ENCODE results near the gene NHSL1.

NHSL1 gene

GRCh38 chr6:138540468-138540867, 41.2 kb upstream of the NHSL1 start:
- Histone ChIP-seq H3K36me3 (replicated peaks; ENCODE audit: insufficient read depth, low read length) (no peaks in the 10 kb centered on the region), H3K9me2 (replicated peaks; ENCODE audit: insufficient read depth, low read length) (no peaks in the 10 kb centered on the region), H3K79me2 (ENCODE audit: low read length) (no peaks in the 10 kb centered on the region), H3K9ac (ENCODE audit: low read length) (no peak overlapping the region), H3K27ac (ENCODE audit: low read length) (no peak overlapping the region), H3K9me3 (replicated peaks; ENCODE audit: insufficient read depth, low read length) (no peaks in the 10 kb centered on the region), H3K4me1 (ENCODE audit: low read length) (no peaks in the 10 kb centered on the region), H4K20me1 (ENCODE audit: insufficient read depth, low read length) (no peaks in the 10 kb centered on the region), H3F3A (ENCODE audit: insufficient read depth, low read length) (no peaks in the 10 kb centered on the region), H2AFZ (ENCODE audit: low read length) (no peak overlapping the region), H3K27me3 (replicated peaks; ENCODE audit: insufficient read depth, low read length) (no peaks in the 10 kb centered on the region), H3K4me2 (ENCODE audit: low read depth, low read length) (no peak overlapping the region), H3K4me3 (ENCODE audit: low read length) (no peak overlapping the region)
- TF ChIP-seq CTCF (IDR thresholded peaks at IDR 0.05; ENCODE audit: low read length) (no peak), EZH2phosphoT487 (IDR thresholded peaks at IDR 0.05; ENCODE audit: low read length) (no peak), EZH2 (optimal IDR thresholded peaks at IDR 0.05; ENCODE audit: low read depth, low read length) (no peak)
- DNase-seq, result no peak

GRCh38 chr6:138539876-138540275, 40.6 kb upstream of the NHSL1 start:
- no peak overlapping the region for H3K27ac ChIP-seq (ENCODE audit: low read length)
- no peaks in the 10 kb centered on the region for H3K4me1 ChIP-seq (ENCODE audit: low read length)

GRCh38 chr6:138538390-138539031, 39.2 kb upstream of the NHSL1 start:
- TF ChIP-seq EZH2 (optimal IDR thresholded peaks at IDR 0.05; ENCODE audit: low read depth, low read length) (no peak), EZH2phosphoT487 (IDR thresholded peaks at IDR 0.05; ENCODE audit: low read length) (no peak), CTCF (IDR thresholded peaks at IDR 0.05; ENCODE audit: low read length) (no peak)
- Histone ChIP-seq H3K9ac (ENCODE audit: low read length) (no peak overlapping the region), H3K4me2 (ENCODE audit: low read depth, low read length) (no peak overlapping the region), H4K20me1 (ENCODE audit: insufficient read depth, low read length) (no peaks in the 10 kb centered on the region), H3K36me3 (replicated peaks; ENCODE audit: insufficient read depth, low read length) (no peaks in the 10 kb centered on the region), H3K4me3 (ENCODE audit: low read length) (no peak overlapping the region), H3K9me3 (replicated peaks; ENCODE audit: insufficient read depth, low read length) (no peaks in the 10 kb centered on the region), H3K4me1 (ENCODE audit: low read length) (no peaks in the 10 kb centered on the region), H2AFZ (ENCODE audit: low read length) (no peak overlapping the region), H3K79me2 (ENCODE audit: low read length) (no peaks in the 10 kb centered on the region), H3K9me2 (replicated peaks; ENCODE audit: insufficient read depth, low read length) (no peaks in the 10 kb centered on the region), H3K27me3 (replicated peaks; ENCODE audit: insufficient read depth, low read length) (no peaks in the 10 kb centered on the region), H3F3A (ENCODE audit: insufficient read depth, low read length) (no peaks in the 10 kb centered on the region), H3K27ac (ENCODE audit: low read length) (no peak overlapping the region)
- DNase-seq, result no peak

More at GRCh38 chr6:138539876-138540275, 40.6 kb upstream of the NHSL1 start:
- Histone ChIP-seq H2AFZ (ENCODE audit: low read length) (no peak overlapping the region), H3K36me3 (replicated peaks; ENCODE audit: insufficient read depth, low read length) (no peaks in the 10 kb centered on the region), H3K27me3 (replicated peaks; ENCODE audit: insufficient read depth, low read length) (no peaks in the 10 kb centered on the region), H3F3A (ENCODE audit: insufficient read depth, low read length) (no peaks in the 10 kb centered on the region), H3K9me2 (replicated peaks; ENCODE audit: insufficient read depth, low read length) (no peaks in the 10 kb centered on the region), H3K9me3 (replicated peaks; ENCODE audit: insufficient read depth, low read length) (no peaks in the 10 kb centered on the region), H3K4me2 (ENCODE audit: low read depth, low read length) (no peak overlapping the region), H3K9ac (ENCODE audit: low read length) (no peak overlapping the region), H3K4me3 (ENCODE audit: low read length) (no peak overlapping the region), H3K79me2 (ENCODE audit: low read length) (no peaks in the 10 kb centered on the region), H4K20me1 (ENCODE audit: insufficient read depth, low read length) (no peaks in the 10 kb centered on the region)
- TF ChIP-seq CTCF (IDR thresholded peaks at IDR 0.05; ENCODE audit: low read length) (no peak), EZH2phosphoT487 (IDR thresholded peaks at IDR 0.05; ENCODE audit: low read length) (no peak), EZH2 (optimal IDR thresholded peaks at IDR 0.05; ENCODE audit: low read depth, low read length) (no peak)
- DNase-seq, result no peak

Data from MM.1S (cell line).